HG03103 (cell line): ENCODE results near the gene MAP2K5.

Experiments
- ATAC-seq: cut with Tn5 transposase; IDR thresholded peaks from one replicate; pipeline ENCODE4 v1.9.1; 2021; ENCODE audit warnings: low read depth; ENCODE audit not compliant: unreplicated experiment

Gene MAP2K5

GRCh38 chr15:67745073-67746006, 202.8 kb downstream of the MAP2K5 start:
- no peak for ATAC-seq

- ATAC-seq: no peak
Observed at GRCh38 chr15:67746022-67746421, 203.5 kb downstream of the MAP2K5 start.

GRCh38 chr15:67746450-67746849, 203.9 kb downstream of the MAP2K5 start:
- no peak for ATAC-seq

- no peak for ATAC-seq
Observed at GRCh38 chr15:67747921-67748320, 205.4 kb downstream of the MAP2K5 start.

- no peak for ATAC-seq
Observed at GRCh38 chr15:67750371-67750770, 207.9 kb downstream of the MAP2K5 start.

- ATAC-seq: no peak
Observed at GRCh38 chr15:67753891-67754290, 211.4 kb downstream of the MAP2K5 start.

- no peak for ATAC-seq
Observed at GRCh38 chr15:67755264-67755663, 212.8 kb downstream of the MAP2K5 start.

GRCh38 chr15:67755936-67756335, 213.4 kb downstream of the MAP2K5 start:
- no peak for ATAC-seq

- ATAC-seq: no peak
Observed at GRCh38 chr15:67758619-67759300, 216.3 kb downstream of the MAP2K5 start.

- no peak for ATAC-seq
Observed at GRCh38 chr15:67760901-67761300, 218.4 kb downstream of the MAP2K5 start.

- no peak for ATAC-seq
Observed at GRCh38 chr15:67761343-67761742, 218.8 kb downstream of the MAP2K5 start.

- ATAC-seq: peak; percentile 67
Observed at GRCh38 chr15:67762610-67763368, 220.3 kb downstream of the MAP2K5 start.

- no peak for ATAC-seq
Observed at GRCh38 chr15:67765701-67766100, 223.2 kb downstream of the MAP2K5 start.

GRCh38 chr15:67766968-67767367, 224.5 kb downstream of the MAP2K5 start:
- ATAC-seq: no peak

GRCh38 chr15:67768313-67768977, 225.9 kb downstream of the MAP2K5 start:
- ATAC-seq: no peak

GRCh38 chr15:67769497-67770357, 227.2 kb downstream of the MAP2K5 start:
- no peak for ATAC-seq

GRCh38 chr15:67770358-67770628, 227.8 kb downstream of the MAP2K5 start:
- no peak for ATAC-seq

GRCh38 chr15:67771189-67771800, 228.8 kb downstream of the MAP2K5 start:
- ATAC-seq: no peak

GRCh38 chr15:67774626-67775025, 232.1 kb downstream of the MAP2K5 start:
- no peak for ATAC-seq
